Suppressor macrophage treated with lipopolysaccharide for 1 hour (primary cell): ENCODE data around the gene PSORS1C1.
"Not testable (repeated sequence)": the region's sequence is repeated elsewhere in the genome, so short reads cannot be mapped to it uniquely, and the experiment has no call there.

Source experiments
- DNase-seq, 3 donors: peaks; one replicate each; pipeline ENCODE4 v3.0.0-alpha.2; 2020 to 2022

PSORS1C1 gene, protein sequence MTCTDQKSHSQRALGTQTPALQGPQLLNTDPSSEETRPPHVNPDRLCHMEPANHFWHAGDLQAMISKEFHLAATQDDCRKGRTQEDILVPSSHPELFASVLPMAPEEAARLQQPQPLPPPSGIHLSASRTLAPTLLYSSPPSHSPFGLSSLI

DNA sequence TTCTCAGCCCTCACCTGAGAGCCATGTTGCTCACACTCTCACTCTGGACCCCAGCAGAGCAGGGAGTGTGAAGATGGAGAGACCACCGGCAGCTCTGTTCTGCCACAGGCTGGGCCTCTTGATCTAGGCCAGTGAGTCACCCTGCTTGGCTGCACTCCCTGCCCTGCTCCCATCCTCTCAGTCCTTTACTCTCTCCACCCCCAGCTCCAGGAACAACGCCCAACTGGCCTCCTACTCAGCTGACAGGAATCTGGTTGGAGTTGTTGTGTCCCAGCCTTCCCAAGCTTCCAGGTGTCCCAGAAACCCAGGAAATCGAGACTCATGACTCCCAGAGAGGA is at the start of gene PSORS1C1:
Gene PSORS1C1, plus strand, starts transcription at position 260 of the 338 bp plus-strand sequence. CDS start 14,833 bp downstream, outside the sequence.
- no peak for DNase-seq

DNA sequence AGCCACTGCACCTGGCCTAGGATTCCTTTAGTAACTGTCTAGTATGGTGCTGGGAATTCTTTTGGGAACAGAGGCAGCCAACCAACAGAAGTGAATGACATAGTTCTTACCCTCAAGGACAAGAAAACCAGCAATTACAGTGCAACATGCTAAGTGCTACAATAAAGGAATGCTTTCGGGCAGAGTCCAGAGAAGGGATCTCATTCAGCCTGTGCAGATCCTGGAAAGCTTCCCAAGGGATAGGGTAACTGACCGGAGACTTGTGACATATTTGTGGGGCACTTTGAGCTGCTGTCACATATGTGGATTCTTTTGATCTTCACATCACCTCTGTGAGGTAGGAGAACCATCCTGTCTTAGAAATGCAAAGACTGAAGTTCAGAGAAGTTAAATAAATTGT is 49.0 kb upstream of the PSORS1C1 start:
- peak in 1 of 3 donors; percentile 16 for DNase-seq

DNA sequence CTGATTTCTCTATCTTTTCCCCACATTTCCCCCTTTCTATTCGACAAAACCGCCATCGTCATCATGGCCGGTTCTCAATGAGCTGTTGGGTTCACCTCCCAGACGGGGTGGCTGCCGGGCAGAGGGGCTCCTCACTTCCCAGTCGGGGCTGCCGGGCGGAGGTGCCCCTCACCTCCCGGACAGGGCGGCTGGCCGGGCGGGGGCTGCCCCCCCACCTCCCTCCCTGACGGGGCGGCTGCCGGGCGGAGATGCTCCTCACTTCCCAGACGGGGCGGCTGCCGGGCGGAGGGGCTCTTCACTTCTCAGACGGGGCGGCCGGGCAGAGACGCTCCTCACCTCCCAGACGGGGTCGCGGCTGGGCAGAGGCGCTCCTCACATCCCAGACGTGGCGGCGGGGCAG is 47.6 kb upstream of the PSORS1C1 start:
- not testable (repeated sequence) for DNase-seq

DNA sequence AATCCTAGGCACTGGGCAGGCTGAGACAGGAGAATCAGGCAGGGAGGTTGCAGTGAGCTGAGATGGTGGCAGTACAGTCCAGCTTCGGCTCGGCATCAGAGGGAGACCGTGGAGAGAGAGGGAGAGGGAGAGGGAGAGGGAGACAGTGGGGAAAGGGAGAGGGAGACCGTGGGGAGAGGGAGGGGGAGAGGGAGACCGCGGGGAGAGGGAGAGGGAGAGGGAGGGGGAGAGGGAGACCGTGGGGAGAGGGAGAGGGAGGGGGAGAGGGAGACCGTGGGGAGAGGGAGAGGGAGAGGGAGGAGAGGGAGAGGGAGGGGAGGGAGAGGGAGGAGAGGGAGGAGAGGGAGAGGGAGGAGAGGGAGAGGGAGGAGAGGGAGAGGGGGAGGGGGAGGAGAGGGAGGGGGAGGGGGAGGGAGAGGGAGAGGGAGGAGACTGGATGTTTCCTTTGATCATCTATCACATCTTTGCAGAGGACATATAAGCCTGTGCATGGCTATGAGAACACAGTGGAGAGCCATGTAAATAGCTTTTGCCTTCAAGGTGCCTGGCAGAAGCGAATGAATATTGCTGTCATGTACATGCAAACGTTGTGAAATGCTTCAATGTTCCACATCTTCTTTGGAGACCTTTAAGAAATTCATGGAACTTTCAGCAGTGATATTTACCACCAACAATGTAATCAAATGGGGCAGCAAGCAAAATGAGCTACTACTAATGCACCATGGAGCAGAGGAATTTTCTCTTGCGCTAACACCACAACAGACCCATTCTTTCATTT is 46.5 kb upstream of the PSORS1C1 start:
- DNase-seq: not testable (repeated sequence)

DNA sequence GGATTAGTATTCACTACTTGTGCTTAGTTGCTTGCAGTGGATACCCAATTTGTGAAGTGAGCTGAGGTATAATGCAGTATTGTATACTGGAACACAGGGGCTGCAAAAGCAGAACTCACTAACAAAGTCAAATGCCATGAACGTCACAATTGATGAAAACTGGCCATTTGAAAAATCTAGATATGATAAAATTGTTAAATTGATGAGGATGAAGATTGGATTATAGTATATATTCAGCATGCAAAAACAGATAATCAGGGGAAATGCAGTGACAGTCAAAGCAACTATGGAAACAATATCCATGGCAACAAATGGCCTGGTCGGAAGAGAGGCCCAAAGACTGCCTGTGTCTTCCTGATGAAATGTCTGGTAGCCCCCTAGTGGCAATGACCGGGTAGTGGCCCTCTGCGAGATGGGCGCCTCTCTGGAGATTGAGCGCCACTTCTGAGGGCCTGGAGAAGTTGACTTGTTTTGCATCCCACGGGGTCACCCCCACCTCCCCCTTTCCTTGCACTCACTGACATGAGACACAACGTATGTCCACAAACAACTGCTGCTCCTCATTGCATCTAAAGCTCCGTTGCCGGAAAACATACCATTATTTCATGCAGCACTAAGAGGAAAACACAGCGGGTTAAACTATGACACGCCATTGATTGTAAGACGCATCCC is 45.8 kb upstream of the PSORS1C1 start:
- DNase-seq: peak; percentile 78 to 86 (median 85)

DNA sequence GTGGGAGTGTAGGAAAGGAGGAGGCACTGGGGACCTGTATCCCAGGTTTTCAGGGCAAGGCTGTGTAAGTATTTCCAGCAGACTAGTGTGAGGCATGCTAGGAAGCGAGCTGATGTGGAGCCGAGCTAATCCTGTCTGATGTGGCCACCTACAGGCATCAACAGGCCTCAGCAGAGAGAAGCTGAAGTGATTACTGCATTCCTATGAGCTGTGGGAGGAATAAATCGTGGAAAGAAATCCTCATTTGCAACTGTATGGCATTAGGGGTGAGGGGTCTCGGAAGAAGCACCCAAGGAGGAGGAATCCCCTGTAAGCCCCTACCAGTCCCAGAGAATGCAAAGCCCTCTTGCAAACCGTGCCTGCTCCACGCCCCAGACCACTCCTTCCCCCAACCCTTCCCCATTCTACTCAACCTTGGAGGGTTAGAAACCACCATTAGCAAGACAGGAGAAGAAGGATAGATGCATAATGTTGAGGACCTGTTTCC is 43.8 kb upstream of the PSORS1C1 start:
- peak in 1 of 3 donors; percentile 25 for DNase-seq

DNA sequence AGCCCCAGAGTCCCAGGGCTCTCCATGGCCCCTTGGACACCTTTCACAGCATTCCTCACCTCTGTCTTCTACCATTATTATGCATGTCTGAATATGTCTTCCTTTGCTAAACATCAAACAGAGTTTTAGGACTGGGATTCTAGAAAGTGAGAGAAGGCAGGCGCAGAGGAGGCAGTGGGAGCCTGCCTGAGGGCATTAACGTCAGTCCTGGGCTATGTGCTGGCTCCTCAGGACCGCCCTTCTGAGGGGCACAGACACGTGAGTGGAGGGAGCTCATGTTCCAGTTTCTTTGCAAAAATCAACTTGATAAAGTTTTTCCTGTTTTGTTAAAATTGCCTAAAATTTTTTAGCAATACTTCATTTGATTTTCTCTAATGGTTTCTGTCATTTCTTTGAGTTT is 40.2 kb upstream of the PSORS1C1 start:
- DNase-seq: peak in 1 of 3 donors; percentile 8

DNA sequence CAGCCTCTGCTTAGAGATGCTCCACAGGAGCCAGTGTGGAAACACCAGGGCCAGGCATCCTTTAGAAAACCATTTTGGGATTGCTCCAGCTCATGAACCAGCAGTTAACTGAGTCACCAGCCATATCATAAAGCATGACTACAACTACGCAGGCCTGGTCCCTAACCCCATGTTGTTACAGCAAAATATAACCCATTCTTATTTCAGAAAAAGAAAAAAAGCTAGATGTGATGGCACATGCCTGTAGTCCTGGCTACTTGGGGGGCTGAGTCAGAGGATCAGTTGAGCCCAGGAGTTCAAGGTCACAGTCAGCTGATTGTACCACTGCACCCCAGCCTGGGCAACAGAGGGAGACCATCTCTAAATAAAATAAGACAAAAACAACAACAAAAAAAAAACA is 39.1 kb upstream of the PSORS1C1 start:
- DNase-seq: peak in 1 of 3 donors; percentile 16

DNA sequence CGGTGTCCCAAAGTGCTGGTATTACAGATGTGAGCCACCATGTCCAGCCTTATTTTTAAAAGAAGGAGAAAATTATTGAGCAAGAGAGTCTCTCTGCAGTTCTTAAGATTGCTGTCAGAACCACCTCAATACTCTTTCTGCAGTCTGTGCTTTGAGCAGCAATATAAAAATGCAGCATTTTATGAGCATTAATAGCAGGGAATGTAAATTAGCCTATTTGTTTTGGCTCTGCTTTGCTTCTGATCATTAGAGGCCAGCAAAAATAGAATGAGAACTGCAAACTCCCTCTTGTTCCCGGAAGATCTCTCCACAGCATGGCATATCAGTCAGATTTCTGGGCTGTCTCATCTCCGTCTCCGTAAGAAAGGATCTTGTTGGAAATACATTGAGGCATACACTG is 38.0 kb upstream of the PSORS1C1 start:
- DNase-seq: no peak

DNA sequence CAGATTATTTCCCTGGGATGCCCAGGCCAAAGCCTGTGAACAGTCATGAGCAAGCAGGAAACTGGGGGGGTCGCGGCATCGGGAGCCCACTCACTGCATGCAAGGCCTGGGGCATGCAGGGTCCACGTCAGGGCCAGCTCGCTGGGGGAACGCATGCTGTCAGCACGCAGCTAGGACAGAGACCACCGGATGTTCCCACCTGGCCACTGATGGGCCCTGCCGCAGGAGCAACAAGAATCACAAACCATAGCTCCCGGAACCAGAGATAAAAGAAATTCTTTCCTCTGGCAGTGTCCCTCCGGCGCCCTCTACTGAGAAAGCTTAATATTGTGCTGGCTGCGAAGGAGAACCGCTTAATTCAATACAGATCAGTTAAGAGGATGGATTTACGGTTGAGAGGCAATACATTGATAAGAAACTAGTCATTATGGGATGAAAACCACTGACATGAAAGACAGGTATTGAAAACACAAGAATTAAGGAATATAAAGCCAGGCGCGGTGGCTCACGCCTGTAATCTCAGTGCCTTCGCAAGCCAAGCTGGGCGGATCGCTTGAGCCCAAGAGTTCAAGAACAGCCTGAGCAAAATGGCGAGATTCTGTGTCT is 34.8 kb upstream of the PSORS1C1 start:
- peak; percentile 65 to 83 (median 81) for DNase-seq

DNA sequence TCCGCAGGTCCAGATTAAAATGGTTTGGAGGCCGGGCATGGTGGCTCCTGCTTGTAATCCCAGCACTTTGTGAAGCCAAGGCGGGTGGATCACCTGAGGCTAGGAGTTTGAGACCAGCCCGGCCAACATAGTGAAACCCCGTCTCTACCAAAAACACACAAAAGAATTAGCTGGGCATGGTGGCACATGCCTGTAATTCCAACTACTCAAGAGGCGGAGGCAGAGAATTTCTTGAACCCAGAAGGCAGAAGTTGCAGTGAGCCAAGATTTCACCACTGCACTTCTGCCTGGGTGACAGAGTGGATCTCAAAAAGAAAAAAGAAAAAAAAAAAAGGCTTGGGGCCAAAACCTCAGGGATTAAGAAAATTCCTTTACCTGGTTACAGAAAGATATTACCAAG is 32.7 kb upstream of the PSORS1C1 start:
- DNase-seq: peak in 1 of 3 donors; percentile 24

DNA sequence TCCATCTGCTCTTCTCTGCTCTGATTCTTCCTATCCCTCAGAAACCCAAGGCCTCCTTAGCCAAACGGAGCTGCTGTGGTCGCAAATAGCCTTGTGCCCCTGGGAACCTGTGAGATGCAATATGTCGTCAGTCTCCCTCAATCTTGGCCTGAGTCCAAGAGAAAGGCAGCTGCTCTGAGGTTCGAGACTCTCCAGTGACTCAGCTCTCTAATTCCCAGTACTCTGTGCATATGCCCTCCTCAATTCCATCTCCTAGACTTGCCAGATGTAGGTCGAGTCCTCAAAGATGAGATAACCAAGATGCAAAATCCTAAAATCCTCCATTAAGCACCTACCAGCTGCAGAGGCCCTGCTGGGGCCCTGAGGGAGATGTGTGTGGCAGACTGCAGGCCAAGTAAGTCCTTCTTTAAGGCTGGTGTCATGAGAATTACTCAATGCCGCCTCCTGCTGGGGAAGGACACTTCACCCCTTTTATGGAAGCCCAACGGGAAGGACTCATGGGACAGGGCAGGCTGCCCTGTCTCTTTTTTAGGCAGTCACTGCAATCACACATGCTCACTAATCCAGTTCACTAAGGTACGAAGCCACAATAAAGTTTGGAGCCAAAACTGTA is 30.8 kb upstream of the PSORS1C1 start:
- peak; percentile 47 to 56 (median 50) for DNase-seq

DNA sequence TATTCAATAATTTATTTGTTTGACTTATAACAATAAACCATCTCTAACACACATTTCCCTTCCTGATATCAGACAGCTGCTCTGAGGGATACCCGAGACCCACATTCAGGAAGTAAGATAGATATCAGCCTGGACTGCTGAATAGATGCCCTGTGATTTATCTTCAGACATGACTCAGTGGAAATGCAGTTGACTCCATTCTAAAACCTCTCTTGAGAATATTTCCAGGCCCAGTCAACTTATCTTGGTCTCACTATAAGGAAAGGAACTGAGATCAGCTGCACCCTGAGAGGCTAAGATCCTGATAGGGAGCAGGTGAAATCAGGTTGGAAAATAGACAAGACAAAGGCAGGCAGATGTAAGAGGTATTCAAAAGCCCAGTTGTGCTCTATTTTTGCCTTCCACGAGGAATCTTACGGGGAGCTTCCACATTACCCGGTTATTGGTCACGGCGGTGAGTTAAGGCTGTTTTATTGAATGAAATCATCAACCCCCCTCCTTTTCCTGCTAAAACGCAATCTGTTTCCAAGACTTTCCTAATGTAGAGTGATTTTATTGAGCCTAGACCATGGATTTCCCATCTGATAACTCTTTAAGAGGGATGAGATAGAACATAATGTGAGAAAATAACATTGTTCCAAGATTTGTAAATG is 27.7 kb upstream of the PSORS1C1 start:
- peak; percentile 18 to 41 (median 29) for DNase-seq

DNA sequence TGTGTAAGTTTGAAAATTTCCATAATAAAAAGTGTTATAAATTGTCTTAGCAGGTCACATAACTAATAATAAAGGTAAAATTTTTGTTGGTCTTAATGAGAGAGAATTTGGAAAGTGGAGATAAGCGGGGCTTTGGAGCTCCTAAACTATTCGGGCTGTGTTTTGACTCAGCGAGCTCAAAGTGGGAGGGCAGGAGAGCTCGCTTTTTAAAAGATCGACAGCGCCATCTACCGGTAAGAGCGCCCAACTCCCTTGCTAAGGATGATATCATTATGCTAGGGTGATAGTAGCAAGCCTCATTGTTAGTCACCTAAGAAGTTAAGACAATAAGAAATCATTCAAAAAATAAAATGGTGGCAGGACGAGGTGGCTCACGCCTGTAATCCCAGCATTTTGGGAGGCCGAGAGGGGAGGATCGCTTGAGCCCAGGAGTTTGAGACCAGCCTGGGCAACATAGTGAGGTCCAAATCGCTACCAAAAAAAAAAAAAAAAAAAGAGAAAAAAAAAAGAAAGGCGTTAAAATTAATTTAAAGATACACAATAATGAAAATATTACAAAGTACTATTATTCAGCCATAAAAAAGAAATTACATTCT is 27.0 kb upstream of the PSORS1C1 start:
- peak; percentile 91 to 98 (median 96) for DNase-seq

DNA sequence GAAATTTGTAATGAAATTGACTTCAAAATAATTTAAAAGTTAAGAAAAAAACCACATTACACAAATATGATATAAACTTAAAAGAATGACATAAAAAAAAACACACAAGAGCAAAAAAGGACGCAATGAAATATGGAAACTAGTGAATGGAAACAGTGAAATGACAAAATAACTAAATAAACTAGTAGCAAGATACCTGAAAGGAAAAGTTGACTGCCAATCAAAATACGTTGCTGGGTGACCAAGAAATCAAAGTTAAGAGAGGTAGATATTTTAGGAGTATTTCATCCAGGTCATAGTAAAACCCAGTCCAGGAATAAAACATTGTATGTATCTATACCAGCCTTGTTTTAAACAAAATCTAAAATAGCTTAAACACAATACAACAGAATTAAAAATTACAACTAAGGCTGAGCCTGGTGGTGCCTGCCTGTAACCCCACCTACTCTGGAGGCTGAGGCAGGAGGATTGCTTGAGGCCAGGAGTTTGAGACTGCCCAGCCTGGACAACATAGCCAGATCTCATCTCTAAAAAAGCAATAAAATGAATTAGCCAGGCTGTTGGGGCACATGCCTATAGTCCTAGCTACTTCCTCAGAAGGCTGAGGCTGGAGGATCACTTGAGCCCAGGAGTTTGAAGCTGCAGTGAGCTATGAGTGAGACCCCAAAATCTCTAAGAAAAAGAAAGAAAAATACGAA is 24.2 kb upstream of the PSORS1C1 start:
- no peak for DNase-seq

DNA sequence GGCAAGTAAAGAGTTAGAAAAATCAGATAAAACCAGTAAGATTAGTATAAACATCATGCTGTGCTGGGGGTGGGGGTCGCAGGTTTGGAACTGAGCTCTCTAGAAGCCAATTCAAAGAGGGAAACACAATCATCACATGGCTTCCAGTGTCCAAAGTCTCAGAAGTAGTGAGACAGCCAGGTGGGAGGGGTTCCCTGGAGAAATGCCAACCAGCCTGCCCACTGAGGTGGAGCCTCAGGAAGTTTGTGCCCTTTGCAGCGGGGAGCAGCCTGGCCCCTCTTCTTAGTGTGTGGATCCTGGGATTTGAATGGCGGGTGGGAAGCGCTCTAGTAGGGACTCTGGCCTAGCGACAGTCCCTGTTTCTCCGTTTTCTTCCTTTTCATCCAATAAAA is 23.6 kb upstream of the PSORS1C1 start:
- DNase-seq: no peak

DNA sequence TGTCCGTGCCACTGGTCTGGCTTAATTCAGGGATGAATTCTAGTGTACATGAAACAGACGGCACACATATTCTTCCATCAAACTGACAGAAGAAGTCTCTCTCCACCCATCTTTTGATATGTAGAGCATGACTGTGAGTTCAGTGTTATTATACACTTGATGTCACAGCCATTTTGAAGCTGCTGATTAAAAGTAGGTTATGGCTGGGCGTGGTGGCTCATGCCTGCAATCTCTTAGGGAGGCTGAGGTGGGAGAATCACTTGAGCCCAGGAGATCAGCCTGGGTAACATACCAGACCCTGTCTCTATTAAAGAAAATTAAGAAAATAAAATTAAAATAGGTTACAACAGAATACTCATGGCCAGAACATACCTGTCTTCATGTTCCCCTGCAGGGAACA is 22.9 kb upstream of the PSORS1C1 start:
- DNase-seq: no peak

DNA sequence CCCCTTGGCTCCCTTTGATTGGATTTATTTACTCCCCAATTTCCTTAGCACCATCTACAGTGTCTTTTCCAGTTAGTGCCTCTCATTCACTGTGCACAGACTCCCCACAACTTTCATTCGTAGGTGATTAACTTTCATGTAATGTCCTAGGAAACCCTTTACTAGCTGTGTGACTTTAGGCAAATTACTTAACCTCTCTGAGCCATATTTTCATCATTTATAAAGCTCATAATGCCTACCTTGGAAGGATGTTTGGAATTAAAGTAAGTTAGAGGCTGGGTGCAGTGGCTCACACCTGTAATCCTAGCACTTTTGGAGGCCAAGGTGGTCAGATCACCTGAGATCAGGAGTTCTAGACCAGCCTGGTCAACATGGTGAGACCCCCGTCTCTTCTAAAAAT is 22.4 kb upstream of the PSORS1C1 start:
- DNase-seq: no peak

DNA sequence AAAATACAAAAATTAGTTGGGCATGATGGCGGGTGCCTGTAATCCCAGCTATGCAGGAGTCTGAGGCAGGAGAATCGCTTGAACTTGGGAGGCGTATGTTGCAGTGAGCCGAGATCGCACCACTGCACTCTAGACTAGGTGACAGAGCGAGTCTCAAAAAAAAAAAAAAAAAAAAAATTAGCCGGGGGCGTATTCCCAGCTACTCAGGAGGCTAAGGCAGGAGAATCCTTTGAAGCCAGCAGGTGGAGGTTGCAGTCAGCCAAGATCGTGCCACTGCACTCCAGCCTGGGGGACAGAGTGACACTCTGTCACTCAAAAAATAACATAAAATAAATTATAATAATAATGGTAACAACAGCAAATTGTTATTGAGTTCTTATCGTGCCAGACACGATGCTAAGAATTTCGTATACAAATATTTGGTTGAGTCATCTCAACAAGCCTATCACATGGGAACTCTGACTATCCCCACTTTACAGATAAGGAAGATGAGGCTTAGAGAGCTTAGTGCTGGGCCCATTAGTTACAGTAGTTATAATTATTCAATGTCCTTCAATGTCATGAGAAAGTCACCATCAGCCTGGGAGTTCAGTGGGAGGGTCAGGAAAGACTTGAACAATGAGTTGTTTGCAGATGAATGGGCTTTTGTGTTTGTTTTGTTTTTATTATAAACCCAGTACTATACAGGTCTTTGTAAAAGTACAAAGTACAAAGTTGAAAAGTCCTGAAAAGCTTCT is 21.7 kb upstream of the PSORS1C1 start:
- no peak for DNase-seq

DNA sequence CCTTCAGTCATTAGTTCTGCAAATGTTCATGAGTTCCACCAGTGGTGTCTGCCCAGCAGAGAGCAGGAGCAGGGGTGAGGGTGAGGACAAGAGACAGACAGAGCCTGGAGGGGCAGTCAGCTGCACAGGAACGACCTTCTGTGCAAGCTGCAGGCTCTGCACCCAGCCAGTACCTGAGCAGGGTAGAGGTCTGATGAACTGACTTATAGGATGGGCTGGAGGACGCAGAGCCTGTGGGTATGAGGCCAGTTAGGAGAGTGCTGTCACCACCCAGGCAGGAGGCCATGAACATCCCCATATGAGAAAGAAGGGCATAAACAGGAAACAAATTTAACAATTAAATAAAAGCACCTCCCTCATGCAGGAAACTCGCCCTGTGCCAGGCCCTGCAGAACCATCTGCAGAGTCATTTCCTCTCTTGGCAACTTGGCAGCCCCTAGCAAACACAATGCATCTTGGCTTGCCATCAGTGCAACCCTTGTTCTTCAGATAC is 20.2 kb upstream of the PSORS1C1 start:
- DNase-seq: no peak
